CD14-positive monocyte (primary cell): ENCODE measurements around the gene EDIL3. TPM values are rescaled to one million over a fixed set of nuclear protein-coding genes. Genes with fewer than 3 reads are reported as not detected.

Experiments used
- DNase-seq, 3 donors: peaks; one replicate each; pipeline ENCODE4 v3.0.0-alpha.2; 2011 to 2022
- H2AFZ ChIP-seq: 2 replicates; pipeline ENCODE4 v1.6.0; 2012; ENCODE audit warnings: mild to moderate bottlenecking, low read depth, low read length, inconsistent platforms; ENCODE audit not compliant: insufficient read depth, poor library complexity, severe bottlenecking
- H3K27ac ChIP-seq, 2 donors: 1 replicate in 1 of 2; 2 replicates in 1 of 2; pipeline ENCODE4 v1.5.1; 2012 to 2013; ENCODE audit warnings: low read length in 2 of 2, control low read depth in 1 of 2, inconsistent platforms in 1 of 2, low read depth in 1 of 2, mild to moderate bottlenecking in 1 of 2
- H3K27me3 ChIP-seq, 2 donors: one replicate each; pipeline versions ENCODE4 v1.6.0 to v1.6.1; 2011 to 2013; ENCODE audit warnings: low read length in 2 of 2; ENCODE audit not compliant: control insufficient read depth in 2 of 2, insufficient read depth in 2 of 2
- H3K36me3 ChIP-seq, 2 donors: replicated peaks in 1 of 2; 1 replicate in 1 of 2; 2 replicates in 1 of 2; pipeline versions ENCODE4 v1.5.1 to v1.6.1; 2012 to 2013; ENCODE audit warnings: low read length in 2 of 2, control low read depth in 1 of 2, inconsistent platforms in 1 of 2, mild to moderate bottlenecking in 1 of 2; ENCODE audit not compliant: insufficient read depth in 2 of 2, control insufficient read depth in 1 of 2
- H3K4me1 ChIP-seq, 2 donors: 1 replicate in 1 of 2; 2 replicates in 1 of 2; pipeline versions ENCODE4 v1.5.1 to v1.6.1; 2012 to 2013; ENCODE audit warnings: low read length in 2 of 2, control low read depth in 1 of 2, inconsistent platforms in 1 of 2, mild to moderate bottlenecking in 1 of 2, moderate library complexity in 1 of 2; ENCODE audit not compliant: insufficient read depth in 2 of 2, control insufficient read depth in 1 of 2
- H3K4me2 ChIP-seq: replicated peaks from 2 replicates; pipeline ENCODE3; 2012; ENCODE audit warnings: low read length, moderate library complexity, mild to moderate bottlenecking; ENCODE audit not compliant: poor library complexity, severe bottlenecking; ENCODE audit errors: extremely low read depth
- H3K4me3 ChIP-seq, 3 experiments: fragments of 200-600 bp in 1 of 3; sonication (generic) in 1 of 3; replicated peaks in 1 of 3; 1 replicate in 2 of 3; 2 replicates in 1 of 3; pipeline ENCODE4 v1.5.1; 2011 to 2013; ENCODE audit warnings: low read length in 3 of 3, mild to moderate bottlenecking in 3 of 3, control low read depth in 2 of 3, low read depth in 2 of 3, inconsistent platforms in 1 of 3, moderate library complexity in 1 of 3
- H3K79me2 ChIP-seq: 2 replicates; pipeline ENCODE4 v1.6.0; 2012; ENCODE audit warnings: mild to moderate bottlenecking, control low read depth, inconsistent platforms, low read length, moderate library complexity; ENCODE audit not compliant: insufficient read depth
- H3K9ac ChIP-seq: 2 replicates; pipeline ENCODE4 v1.6.0; 2017; ENCODE audit warnings: low read length, mild to moderate bottlenecking; ENCODE audit not compliant: insufficient read depth, poor library complexity, severe bottlenecking
- H3K9me3 ChIP-seq, 2 donors: replicated peaks in 1 of 2; 1 replicate in 1 of 2; 2 replicates in 1 of 2; pipeline versions ENCODE4 v1.5.1 to v1.6.1; 2012 to 2013; ENCODE audit warnings: low read length in 2 of 2, control low read depth in 1 of 2; ENCODE audit not compliant: control insufficient read depth in 1 of 2, insufficient read depth in 1 of 2
- H4K20me1 ChIP-seq: 2 replicates; pipeline ENCODE4 v1.6.0; 2012; ENCODE audit warnings: mild to moderate bottlenecking, low read length, control low read depth, moderate library complexity; ENCODE audit not compliant: insufficient read depth
- H3K27ac Mint-ChIP-seq, 7 donors: one replicate each; pipeline ENCODE4 v1.8.0; 2020; ENCODE audit warnings: mild to moderate bottlenecking in 7 of 7, mixed read lengths in 7 of 7, moderate library complexity in 6 of 7, inconsistent platforms in 2 of 7
- H3K27me3 Mint-ChIP-seq, 3 donors: one replicate each; pipeline ENCODE4 v1.8.0; 2021 to 2022; ENCODE audit warnings: low read depth in 3 of 3, mild to moderate bottlenecking in 3 of 3, mixed read lengths in 3 of 3, moderate library complexity in 3 of 3, inconsistent platforms in 1 of 3
- H3K36me3 Mint-ChIP-seq, 2 donors: one replicate each; pipeline ENCODE4 v1.8.0; 2020; ENCODE audit warnings: mixed read lengths in 2 of 2, inconsistent platforms in 1 of 2, mild to moderate bottlenecking in 1 of 2
- H3K4me1 Mint-ChIP-seq: one replicate; pipeline ENCODE4 v1.8.0; 2020; ENCODE audit warnings: mild to moderate bottlenecking, mixed read lengths
- H3K4me3 Mint-ChIP-seq, 2 donors: one replicate each; pipeline ENCODE4 v1.8.0; 2020; ENCODE audit warnings: mild to moderate bottlenecking in 2 of 2, mixed read lengths in 2 of 2, moderate library complexity in 1 of 2
- H3K9me3 Mint-ChIP-seq, 7 donors: one replicate each; pipeline ENCODE4 v1.8.0; 2020 to 2022; ENCODE audit warnings: mixed read lengths in 7 of 7, mild to moderate bottlenecking in 6 of 7, moderate library complexity in 6 of 7, inconsistent platforms in 2 of 7
- CTCF ChIP-seq: fragments of 200-600 bp; IDR thresholded peaks from one replicate; pipeline ENCODE4 v1.8.0; 2022; ENCODE audit warnings: antibody characterized with exemption, mild to moderate bottlenecking
- WGBS: methylation state at CpG from one replicate; pipeline ENCODE4 v1.1.5; 2013; ENCODE audit warnings: missing lambda C conversion rate; ENCODE audit not compliant: insufficient coverage; 5-methylcytosine and 5-hydroxymethylcytosine counted together
- intact Hi-C, 2 donors: fragments of 100-400 bp; cut with micrococcal nuclease; formaldehyde crosslinking; loops; one replicate each; pipeline versions ENCODE4 v1.15.0 to v1.15.1; 2023
- polyA plus RNA-seq, 3 donors: library from polyadenylated mRNA; depleted of rRNA in 1 of 3; unstranded in 2 of 3; stranded (reverse) in 1 of 3; fragments of 300-500 nt in 2 of 3; fragments of >200 nt in 1 of 3; fragmentation: Illumina TruSeq in 2 of 3; gene quantifications; 1 replicate in 2 of 3; 2 replicates in 1 of 3; pipeline ENCODE4 v1.2.3, GENCODE V29; 2012 to 2021

Gene EDIL3
- polyA plus RNA-seq, 3 donors: 0.09 TPM; not detected in 2

- intact Hi-C loops: no loop called here
- TF ChIP-seq CTCF: no peak
- H2AFZ ChIP-seq: no peak overlapping the region
These were observed 19.1 kb upstream of the EDIL3 start for GRCh38 chr5:84403773-84404172.

GRCh38 chr5:84397385-84397784 is 12.7 kb upstream of the EDIL3 start:
- Histone ChIP-seq H3K27ac (no peak overlapping the region), H3K9ac (no peak overlapping the region), H3K4me1 (no peaks in the 10 kb centered on the region), H3K4me3 (no peak overlapping the region), H3K27me3 (peaks cover 0 to 3% of the 10 kb centered on the region in 2 donors), H3K79me2 (no peaks in the 10 kb centered on the region), H3K9me3 (no peaks in the 10 kb centered on the region), H4K20me1 (no peaks in the 10 kb centered on the region), H2AFZ (no peak overlapping the region), H3K36me3 (no peaks in the 10 kb centered on the region), H3K4me2 (no peak overlapping the region)
- H3K4me3 Mint-ChIP-seq: no peak overlapping the region
- intact Hi-C loops: no loop called here
- DNase-seq: no peak
- 89% methylated on average over 1 of the region's 1 CpG for WGBS
- no peak overlapping the region for H3K27ac Mint-ChIP-seq
- no peaks in the 10 kb centered on the region for H3K4me1 Mint-ChIP-seq
- H3K27me3 Mint-ChIP-seq: no peaks in the 10 kb centered on the region
- no peak for TF ChIP-seq CTCF
- no peaks in the 10 kb centered on the region for H3K36me3 Mint-ChIP-seq
- peaks cover 0 to 3% (median 0%) of the 10 kb centered on the region in 7 donors for H3K9me3 Mint-ChIP-seq

More at GRCh38 chr5:84403773-84404172, 19.1 kb upstream of the EDIL3 start:
- DNase-seq: no peak
- H3K4me3 Mint-ChIP-seq: no peak overlapping the region
- Histone ChIP-seq H4K20me1 (no peaks in the 10 kb centered on the region), H3K4me3 (no peak overlapping the region), H3K4me2 (no peak overlapping the region), H3K27ac (no peak overlapping the region), H3K79me2 (no peaks in the 10 kb centered on the region), H3K9me3 (no peaks in the 10 kb centered on the region), H3K27me3 (peaks cover 0 to 3% of the 10 kb centered on the region in 2 donors), H3K36me3 (no peaks in the 10 kb centered on the region), H3K9ac (no peak overlapping the region), H3K4me1 (no peaks in the 10 kb centered on the region)
- H3K4me1 Mint-ChIP-seq: no peaks in the 10 kb centered on the region
- no peak overlapping the region for H3K27ac Mint-ChIP-seq
- peaks cover 0 to 3% (median 0%) of the 10 kb centered on the region in 7 donors for H3K9me3 Mint-ChIP-seq
- H3K36me3 Mint-ChIP-seq: no peaks in the 10 kb centered on the region
- H3K27me3 Mint-ChIP-seq: no peaks in the 10 kb centered on the region
